Small intestine (tissue), 7 donors: Measurements from ENCODE around the gene LSM2. TPM values are rescaled to one million over a fixed set of nuclear protein-coding genes. Genes with fewer than 3 reads are reported as not detected.
"Not testable (repeated sequence)": the region's sequence is repeated elsewhere in the genome, so short reads cannot be mapped to it uniquely, and the experiment has no call there.

Experiments
- DNase-seq, 2 donors: peaks; one replicate each; pipeline versions ENCODE4 v3.0.0 to v3.0.0-alpha.2; 2013
- FAIRE-seq: peaks from 2 replicates; lab custom pipeline; 2012; peaks lifted over from hg19 to GRCh38; lab: Jason Lieb, UNC
- H3K27ac ChIP-seq, 3 donors: one replicate each; pipeline ENCODE4 v1.5.1; 2013; ENCODE audit warnings: low read length in 2 of 3, mild to moderate bottlenecking in 2 of 3, control low read depth in 1 of 3, inconsistent platforms in 1 of 3, low read depth in 1 of 3, moderate library complexity in 1 of 3
- H3K27me3 ChIP-seq, 3 donors: one replicate each; pipeline ENCODE4 v1.6.1; 2013; ENCODE audit warnings: low read length in 3 of 3, inconsistent platforms in 1 of 3; ENCODE audit not compliant: control insufficient read depth in 3 of 3, insufficient read depth in 3 of 3
- H3K36me3 ChIP-seq, 3 donors: one replicate each; pipeline ENCODE4 v1.6.1; 2013; ENCODE audit warnings: low read length in 3 of 3, inconsistent platforms in 1 of 3, low read depth in 1 of 3, mild to moderate bottlenecking in 1 of 3, moderate library complexity in 1 of 3; ENCODE audit not compliant: control insufficient read depth in 3 of 3, insufficient read depth in 2 of 3
- H3K4me1 ChIP-seq, 3 donors: one replicate each; pipeline ENCODE4 v1.6.1; 2013; ENCODE audit warnings: low read length in 2 of 3, inconsistent platforms in 1 of 3, low read depth in 1 of 3, mild to moderate bottlenecking in 1 of 3, moderate library complexity in 1 of 3; ENCODE audit not compliant: control insufficient read depth in 3 of 3, insufficient read depth in 2 of 3
- H3K4me3 ChIP-seq, 3 donors: one replicate each; pipeline ENCODE4 v1.5.1; 2013; ENCODE audit warnings: low read length in 3 of 3, control low read depth in 1 of 3, inconsistent platforms in 1 of 3, low read depth in 1 of 3, mild to moderate bottlenecking in 1 of 3, moderate library complexity in 1 of 3
- H3K9me3 ChIP-seq, 2 donors: one replicate each; pipeline ENCODE4 v1.6.1; 2013; ENCODE audit warnings: low read depth in 1 of 2, low read length in 1 of 2; ENCODE audit not compliant: control insufficient read depth in 2 of 2, insufficient read depth in 1 of 2
- WGBS, 3 donors: extraction: QIAGEN DNeasy Blood & Tissue Kit; methylation state at CpG; one replicate each; pipeline ENCODE4 v1.1.7; 2013; 5-methylcytosine and 5-hydroxymethylcytosine counted together
- polyA plus RNA-seq, 4 donors: library from polyadenylated mRNA; stranded (reverse) in 3 of 4; unstranded in 1 of 4; fragments of 200-250 nt in 3 of 4; fragments of 120-200 nt in 1 of 4; gene quantifications; one replicate each; pipeline versions ENCODE4 v1.2.1 to v1.2.3, GENCODE V29; 2013
- donor health status: healthy with polysubstance abuse.
- donor health status: control.
- donor health status: control.
- donor health status: Bipolar disorder and iron deficiency.
- donor health status: healthy.

Gene LSM2
- polyA plus RNA-seq, 4 donors, result 27.3 to 90.2 (median 39.3) TPM

DNA sequence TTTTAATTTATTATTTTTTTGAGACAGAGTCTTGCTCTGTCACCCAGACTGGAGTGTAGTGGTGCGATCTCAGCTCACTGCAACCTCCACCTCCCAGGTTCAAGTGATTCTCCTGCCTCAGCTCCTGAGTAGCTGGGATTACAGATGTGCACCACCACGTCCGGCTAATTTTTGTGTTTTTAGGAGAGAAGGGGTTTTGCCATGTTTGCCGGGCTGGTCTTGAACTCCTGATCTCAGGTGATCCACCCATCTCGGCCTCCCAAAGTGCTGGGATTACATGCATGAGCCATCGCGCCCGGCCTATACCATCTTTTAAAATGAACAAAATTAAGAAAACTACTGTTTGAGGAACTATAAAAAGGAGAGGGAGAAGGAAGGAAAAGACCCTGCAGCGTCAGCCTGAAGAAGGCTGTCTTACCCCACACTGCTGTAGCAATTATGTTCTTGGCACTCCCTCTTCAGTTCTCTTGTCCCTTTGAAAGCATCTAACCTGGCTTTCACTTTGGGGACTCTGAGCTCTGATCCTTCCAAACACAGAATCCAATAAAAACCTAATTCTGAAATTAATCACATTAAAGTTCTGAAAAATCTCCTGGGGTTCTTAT is 16.9 kb upstream of the LSM2 start:
- H3K27ac ChIP-seq, DNase-seq, H3K27me3 ChIP-seq, FAIRE-seq, H3K36me3 ChIP-seq, H3K4me3 ChIP-seq, H3K9me3 ChIP-seq: not testable (repeated sequence)
- 87 to 90% (median 87%) methylated on average over 9 of the region's 9 CpGs for WGBS, 3 donors
- H3K4me1 ChIP-seq, result peaks cover 0 to 41% (median 12%) of the 10 kb centered on the region in 3 donors

DNA sequence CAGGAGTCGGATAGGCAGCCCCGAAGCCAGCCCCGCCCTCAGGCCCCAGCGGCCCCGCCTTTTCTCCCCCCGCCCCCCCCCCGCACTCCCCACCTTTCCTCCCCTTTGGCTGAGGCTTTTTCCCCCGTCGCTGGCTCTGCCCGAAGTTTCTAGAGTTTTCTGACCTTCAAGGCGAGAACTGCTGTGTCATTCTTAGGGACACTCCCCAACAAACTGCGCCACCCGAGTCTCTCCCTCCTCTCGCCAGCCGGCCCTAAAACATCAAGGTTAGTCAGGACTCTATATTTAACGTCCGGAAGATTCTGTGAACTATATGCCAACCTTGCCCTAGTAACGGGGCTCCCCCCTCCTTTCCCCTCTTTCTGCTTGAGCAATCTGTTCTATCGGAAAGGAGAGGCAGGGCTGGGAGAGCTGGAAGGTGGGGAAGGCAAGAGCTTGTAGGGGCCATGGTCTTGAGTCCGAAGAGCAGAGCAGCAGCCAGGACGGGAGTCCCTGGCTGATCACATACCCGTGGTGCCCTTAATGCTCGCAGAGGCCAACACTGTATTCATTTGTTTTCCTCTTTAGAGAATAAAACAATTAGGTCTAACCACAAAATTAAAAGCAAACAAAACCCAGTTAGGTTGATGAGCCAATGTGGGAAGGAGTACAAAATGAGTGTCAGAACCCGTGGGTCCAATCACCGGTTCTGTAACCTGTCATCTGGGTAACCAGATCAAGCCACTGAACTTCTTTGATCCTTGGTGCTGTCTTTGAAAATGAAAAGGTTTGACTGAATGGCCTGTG is 15.5 kb upstream of the LSM2 start:
- 0 to 1% (median 1%) methylated on average over 22 to 25 of the region's 25 CpGs for WGBS, 3 donors

DNA sequence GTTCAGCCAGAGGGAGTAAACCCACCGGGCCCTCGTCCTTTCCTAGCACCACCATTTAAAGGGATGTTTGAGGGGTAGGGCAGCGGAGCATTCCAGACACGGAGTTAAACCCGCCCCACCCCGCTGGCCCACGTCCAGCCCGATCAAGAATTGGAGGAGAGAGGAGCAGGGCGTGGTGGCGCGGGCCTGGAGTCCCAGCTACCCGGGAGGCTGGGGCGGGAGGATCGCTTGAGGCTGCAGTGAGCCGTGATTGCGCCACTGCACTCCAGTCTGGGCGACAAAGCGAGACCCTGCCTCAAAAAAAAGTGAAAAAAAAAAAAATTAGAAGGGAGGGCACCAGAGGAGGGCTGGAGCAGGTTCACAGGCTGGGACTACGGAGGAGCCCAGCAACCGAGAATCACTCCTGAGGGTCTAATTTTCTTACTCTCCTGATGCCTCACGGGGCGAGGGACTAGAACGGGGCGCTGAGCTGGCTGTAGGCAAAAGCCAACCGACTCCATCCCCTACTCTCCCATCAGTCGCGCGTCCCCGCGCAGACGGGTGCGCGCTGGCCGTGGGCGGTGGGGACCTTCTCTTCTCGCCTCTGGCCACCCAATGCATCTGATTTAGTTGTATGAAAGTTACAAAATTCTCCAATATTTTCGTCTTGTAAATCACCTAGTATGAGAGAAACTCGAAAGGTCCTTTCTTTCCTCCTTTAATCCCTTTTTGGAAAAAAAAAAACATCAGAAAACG is 14.7 kb upstream of the LSM2 start:
- no peaks in the 10 kb centered on the region for H3K9me3 ChIP-seq
- DNase-seq (peak in 1 of 2 donors; percentile 83), FAIRE-seq (no peak)
- H3K27me3 ChIP-seq, result no peaks in the 10 kb centered on the region
- H3K4me1 ChIP-seq, result peaks cover 0 to 49% (median 13%) of the 10 kb centered on the region in 3 donors
- H3K36me3 ChIP-seq, result peaks cover 0 to 4% (median 0%) of the 10 kb centered on the region in 3 donors
- WGBS, 3 donors, result 2 to 6% (median 4%) methylated on average over 39 of the region's 39 CpGs
- peak overlapping the region; percentile 77 to 95 (median 80) for H3K27ac ChIP-seq
- H3K4me3 ChIP-seq, result peak overlapping the region; percentile 12 to 77 (median 56)

More for the DNA sequence above, 15.5 kb upstream of the LSM2 start:
- peaks cover 0 to 53% (median 13%) of the 10 kb centered on the region in 3 donors for H3K4me1 ChIP-seq
- peaks cover 0 to 4% (median 0%) of the 10 kb centered on the region in 3 donors for H3K36me3 ChIP-seq
- H3K27ac ChIP-seq, result peak overlapping the region; percentile 80 to 98 (median 95)
- DNase-seq (peak; percentile 75 to 91), FAIRE-seq (no peak)
- H3K27me3 ChIP-seq, result no peaks in the 10 kb centered on the region
- peak overlapping the region; percentile 12 to 77 (median 56) for H3K4me3 ChIP-seq
- H3K9me3 ChIP-seq, result no peaks in the 10 kb centered on the region

- not testable (repeated sequence) for H3K36me3 ChIP-seq, H3K4me3 ChIP-seq, FAIRE-seq, DNase-seq, H3K27me3 ChIP-seq, H3K9me3 ChIP-seq
- WGBS, 3 donors, result 79 to 91% (median 83%) methylated on average over 8 to 10 of the region's 10 CpGs
- peaks cover 0 to 41% (median 13%) of the 10 kb centered on the region in 3 donors for H3K4me1 ChIP-seq
- H3K27ac ChIP-seq, result peak overlapping the region in 1 of 3 donors; percentile 80
These were observed 13.6 kb upstream of the LSM2 start for GRCh38 chr6:31820399-31820798.

- peaks cover 0 to 41% (median 13%) of the 10 kb centered on the region in 3 donors for H3K4me1 ChIP-seq
- H3K36me3 ChIP-seq, result peaks cover 0 to 4% (median 0%) of the 10 kb centered on the region in 3 donors
- H3K27me3 ChIP-seq, result no peaks in the 10 kb centered on the region
- H3K9me3 ChIP-seq, result no peaks in the 10 kb centered on the region
- FAIRE-seq, result no peak
- no peak overlapping the region for H3K4me3 ChIP-seq
- peak; percentile 65 to 66 for DNase-seq
- H3K27ac ChIP-seq, result peak overlapping the region in 2 of 3 donors; percentile 15 to 80
These were observed 13.1 kb upstream of the LSM2 start for GRCh38 chr6:31819871-31820299.

- peaks cover 2 to 49% (median 16%) of the 10 kb centered on the region in 3 donors for H3K4me1 ChIP-seq
These were observed 11.3 kb upstream of the LSM2 start for GRCh38 chr6:31817929-31818511.

GRCh38 chr6:31817133-31817928 is 10.6 kb upstream of the LSM2 start:
- Histone ChIP-seq H3K27ac (peak overlapping the region; percentile 8 to 85 (median 21)), H3K4me3 (peak overlapping the region in 2 of 3 donors; percentile 34 to 35), H3K4me1 (peaks cover 2 to 44% (median 12%) of the 10 kb centered on the region in 3 donors)
- H3K36me3 ChIP-seq, DNase-seq, H3K9me3 ChIP-seq, FAIRE-seq, H3K27me3 ChIP-seq: not testable (repeated sequence)
- 38 to 51% (median 42%) methylated on average over 12 to 15 of the region's 37 CpGs for WGBS, 3 donors

More at GRCh38 chr6:31817929-31818511, 11.3 kb upstream of the LSM2 start:
- H3K27ac ChIP-seq, result peak overlapping the region in 1 of 3 donors; percentile 43
- H3K4me3 ChIP-seq, result peak overlapping the region in 1 of 3 donors; percentile 34
- 66 to 70% (median 69%) methylated on average over 8 of the region's 8 CpGs for whole genome bisulfite sequencing, 3 donors
- H3K9me3 ChIP-seq, H3K36me3 ChIP-seq, DNase-seq, FAIRE-seq, H3K27me3 ChIP-seq: not testable (repeated sequence)
